K562 (cell line): ENCODE results near the gene LRP1B. TPM values are rescaled to one million over a fixed set of nuclear protein-coding genes. Genes with fewer than 3 reads are reported as not detected.

Experiments used
- ATAC-seq: fragments of 200-7000 bp; cut with Tn5 transposase; 3 replicates; pipeline ENCODE4 v1.9.1; 2020; ENCODE audit warnings: moderate library complexity
- BruUV-seq: library from RNA; stranded (reverse); fragments of 400-500 nt; replicated peaks from 2 replicates; lab custom pipeline; 2021; lab: Mats Ljungman, UMichigan
- CTCF ChIA-PET: fragments of 300-600 bp; formaldehyde crosslinking; extraction: SDS; loops from one replicate; lab custom pipeline; 2021; ENCODE audit warnings: low intra/inter-chr PET ratio; lab: Yijun Ruan, JAX
- POLR2A ChIA-PET: fragments of 300-600, 350-650 bp; sonication (Branson Sonifier 250); formaldehyde crosslinking; extraction: SDS; loops from one replicate; lab custom pipeline; 2021; ENCODE audit warnings: antibody characterized with exemption, inconsistent platforms; lab: Yijun Ruan, JAX
- DNase-seq, 4 experiments: peaks; one replicate each; pipeline versions ENCODE4 v3.0.0 to v3.0.0-alpha.2; 2011 to 2018; ENCODE audit warnings: low spot score in 3 of 4, mixed read lengths in 3 of 4; ENCODE audit errors: extremely low read depth in 1 of 4
- FAIRE-seq: peaks from 2 replicates; lab custom pipeline; 2011; peaks lifted over from hg19 to GRCh38; lab: Jason Lieb, UNC
- H2AFZ ChIP-seq: 2 replicates; pipeline ENCODE4 v1.6.0; 2011; ENCODE audit warnings: low read depth, low read length, control low read depth, inconsistent platforms
- H3K27ac ChIP-seq: fragments of 200-600 bp; 3 replicates; pipeline ENCODE4 v1.8.0; 2011; ENCODE audit warnings: low read depth, mild to moderate bottlenecking, control low read depth, inconsistent platforms, low read length, moderate library complexity, mixed read lengths; ENCODE audit errors: extremely low read depth
- H3K27me3 ChIP-seq, 2 experiments: fragments of 300-600 bp in 1 of 2; 2 replicates in 1 of 2; 3 replicates in 1 of 2; pipeline versions ENCODE4 v1.6.0 to v1.8.0; 2011; ENCODE audit warnings: inconsistent platforms in 2 of 2, low read length in 2 of 2, mild to moderate bottlenecking in 1 of 2, mixed read lengths in 1 of 2, moderate library complexity in 1 of 2; ENCODE audit not compliant: control insufficient read depth in 2 of 2, insufficient read depth in 2 of 2
- H3K36me3 ChIP-seq: fragments of 300-600 bp; 3 replicates; pipeline ENCODE4 v1.8.0; 2011; ENCODE audit warnings: mild to moderate bottlenecking, low read length, inconsistent platforms; ENCODE audit not compliant: control insufficient read depth, insufficient read depth
- H3K4me1 ChIP-seq, 2 experiments: fragments of 200-600 bp in 1 of 2; replicated peaks in 1 of 2; 2 replicates in 1 of 2; 3 replicates in 1 of 2; pipeline versions ENCODE4 v1.5.1 to v1.8.0; 2011; ENCODE audit warnings: inconsistent platforms in 2 of 2, low read length in 2 of 2, mild to moderate bottlenecking in 1 of 2, mixed read lengths in 1 of 2, moderate library complexity in 1 of 2; ENCODE audit not compliant: control insufficient read depth in 2 of 2, insufficient read depth in 2 of 2
- H3K4me2 ChIP-seq: 2 replicates; pipeline ENCODE4 v1.6.1; 2011; ENCODE audit warnings: low read length, control low read depth, inconsistent platforms, mixed read lengths; ENCODE audit not compliant: insufficient read depth
- H3K4me3 ChIP-seq: fragments of 200-600 bp; sonication (generic), shearing (Covaris generic); 2 replicates; pipeline ENCODE4 v1.5.1; 2016; ENCODE audit warnings: control low read depth, inconsistent platforms
- H3K79me2 ChIP-seq: fragments of 200-600 bp; 3 replicates; pipeline ENCODE4 v1.8.0; 2011; ENCODE audit warnings: low read length, inconsistent platforms; ENCODE audit not compliant: control insufficient read depth, insufficient read depth
- H3K9ac ChIP-seq, 2 experiments: 2 replicates each; pipeline versions ENCODE4 v1.6.0 to v1.6.1; 2011; ENCODE audit warnings: low read depth in 2 of 2, low read length in 2 of 2, control low read depth in 1 of 2, inconsistent platforms in 1 of 2, mild to moderate bottlenecking in 1 of 2, mixed read lengths in 1 of 2; ENCODE audit not compliant: insufficient read depth in 1 of 2
- H3K9me1 ChIP-seq: one replicate; pipeline ENCODE4 v1.6.0; 2011; ENCODE audit warnings: inconsistent platforms, mild to moderate bottlenecking, low read length, moderate library complexity; ENCODE audit not compliant: control insufficient read depth, insufficient read depth
- H3K9me3 ChIP-seq: replicated peaks from 2 replicates; pipeline ENCODE4 v1.5.1; 2011; ENCODE audit warnings: low read depth, low read length, inconsistent platforms; ENCODE audit not compliant: control insufficient read depth, insufficient read depth
- H4K20me1 ChIP-seq: replicated peaks from 2 replicates; pipeline ENCODE4 v1.6.1; 2011; ENCODE audit warnings: low read length, inconsistent platforms, mixed read lengths; ENCODE audit not compliant: control insufficient read depth, insufficient read depth
- ARNT ChIP-seq, 2 experiments: fragments of 450-650 bp; IDR thresholded peaks; 2 replicates each; pipeline ENCODE4 v1.6.1; 2016; ENCODE audit warnings: mild to moderate bottlenecking in 1 of 2
- CCNT2 ChIP-seq: IDR thresholded peaks from 2 replicates; pipeline ENCODE4 v1.6.1; 2011; ENCODE audit warnings: borderline replicate concordance, low read depth, mild to moderate bottlenecking, moderate library complexity, mixed read lengths, low read length; ENCODE audit not compliant: insufficient read length; ENCODE audit errors: extremely low read depth
- EP400 ChIP-seq: fragments of 450-650 bp; IDR thresholded peaks from 2 replicates; pipeline ENCODE4 v1.6.1; 2017; ENCODE audit warnings: antibody characterized with exemption, mild to moderate bottlenecking, moderate library complexity
- HSF4 ChIP-seq: fragments of 250-450 bp; sonication (Bioruptor Pico); IDR thresholded peaks from 2 replicates; pipeline ENCODE4 v2.1.2; 2022; ENCODE audit warnings: mild to moderate bottlenecking, moderate library complexity, borderline replicate concordance
- PKNOX1 ChIP-seq: fragments of 450-650 bp; IDR thresholded peaks from 2 replicates; pipeline ENCODE4 v1.6.1; 2016
- POLR2B ChIP-seq: fragments of 450-650 bp; IDR thresholded peaks from 2 replicates; pipeline ENCODE4 v1.6.1; 2018; ENCODE audit warnings: low read depth; ENCODE audit not compliant: partially characterized antibody
- U2AF2 ChIP-seq: fragments of 200-400 bp; formaldehyde crosslinking; optimal IDR thresholded peaks from 2 replicates; pipeline ENCODE3; 2017; ENCODE audit warnings: low read depth, mild to moderate bottlenecking, low read length
- XRCC5 ChIP-seq: fragments of 200-400 bp; formaldehyde crosslinking; IDR thresholded peaks from 2 replicates; pipeline ENCODE4 v1.6.1; 2017; ENCODE audit warnings: low read depth, mild to moderate bottlenecking, low read length
- ZC3H8 ChIP-seq: fragments of 450-650 bp; IDR thresholded peaks from 2 replicates; pipeline ENCODE4 v1.6.1; 2017
- ZFP1 ChIP-seq: fragments of 450-650 bp; formaldehyde crosslinking; IDR thresholded peaks from 2 replicates; pipeline ENCODE4 v1.4.0; 2020; ENCODE audit warnings: mild to moderate bottlenecking, mixed read lengths
- ZFX ChIP-seq: sonication (generic); formaldehyde crosslinking; IDR thresholded peaks from 2 replicates; pipeline ENCODE4 v1.8.0; 2022; ENCODE audit warnings: mild to moderate bottlenecking, missing genetic modification reagents, moderate library complexity
- ZNF174 ChIP-seq: fragments of 250-450 bp; sonication (Bioruptor Pico); IDR thresholded peaks from 2 replicates; pipeline ENCODE4 v1.4.0; 2020; ENCODE audit warnings: mild to moderate bottlenecking
- WGBS: fragments of 100-300 bp; shearing (Covaris generic); methylation state at CpG from one replicate; pipeline ENCODE4 v1.1.6; 2016; ENCODE audit warnings: low coverage, mixed read lengths; ENCODE audit not compliant: insufficient coverage; ENCODE audit errors: missing lambda C conversion rate; 5-methylcytosine and 5-hydroxymethylcytosine counted together
- in situ Hi-C: fragments of 300-500 bp; cut with MboI; formaldehyde crosslinking; loops from 4 replicates; pipeline ENCODE4 v1.15.0; 2018; ENCODE audit warnings: inconsistent platforms, mixed read lengths
- intact Hi-C: fragments of 100-400 bp; cut with micrococcal nuclease; formaldehyde crosslinking; loops from 2 replicates; pipeline ENCODE4 v1.14.2; 2022
- polyA plus RNA-seq, 8 experiments: library from polyadenylated mRNA; depleted of rRNA in 4 of 8; stranded (reverse) in 5 of 8; unstranded in 3 of 8; fragments of >200 nt; fragmentation: Nextera tagmentation in 2 of 8; fragmentation: Illumina TruSeq in 1 of 8; extraction: Ambion mirVana in 2 of 8; extraction: Trizol in 1 of 8; gene quantifications; 2 replicates each; pipeline versions ENCODE4 v1.2.1 to v1.2.3, GENCODE V29; 2011 to 2014; ENCODE audit warnings: inconsistent platforms in 1 of 8, missing spikeins in 1 of 8
- total RNA-seq, 7 experiments: library from RNA; depleted of rRNA in 6 of 7; stranded (reverse); fragments of >200 nt in 6 of 7; fragmentation: Illumina TruSeq in 2 of 7; extraction: Trizol in 2 of 7; gene quantifications; 2 replicates each; pipeline versions ENCODE4 v1.2.1 to v1.2.3, GENCODE V29; 2011 to 2021; ENCODE audit warnings: low replicate concordance in 1 of 7

The LRP1B gene
- total and polyA plus RNA-seq, 9 of the 15 experiments (the other 6 are each of a cell fraction or from before 2014, with no cell fraction given), result not detected

- Histone ChIP-seq H2AFZ (no peak overlapping the region), H3K4me1 (no peaks in the 10 kb centered on the region), H3K79me2 (no peaks in the 10 kb centered on the region), H3K4me2 (no peak overlapping the region), H3K27me3 (no peaks in the 10 kb centered on the region), H3K27ac (no peak overlapping the region), H3K9me3 (no peaks in the 10 kb centered on the region; the same call in 1 of the 2 replicates), H4K20me1 (no peaks in the 10 kb centered on the region), H3K36me3 (no peaks in the 10 kb centered on the region), H3K9ac (no peak overlapping the region), H3K4me3 (no peak overlapping the region), H3K9me1 (no peaks in the 10 kb centered on the region)
- POLR2A ChIA-PET, result no interaction called here
- TF ChIP-seq ZFX (no peak), ZNF174 (CRISPR knock-in tag) (no peak), ARNT (IDR thresholded peaks at IDR 0.05) (no peak), HSF4 (CRISPR knock-in tag) (no peak), XRCC5 (no peak), EP400 (no peak), ZFP1 (CRISPR knock-in tag) (no peak), ZC3H8 (no peak), POLR2B (no peak), U2AF2 (no peak), CCNT2 (no peak), PKNOX1 (no peak)
- intact Hi-C loops (no loop called here), in situ Hi-C loops (no loop called here)
- WGBS, result 0% methylated on average over 3 of the region's 3 CpGs
- DNase-seq (no peak), ATAC-seq (no peak), FAIRE-seq (no peak)
- CTCF ChIA-PET, result no interaction called here
- no TSS peak for BruUV-seq
Observed at GRCh38 chr2:141710589-141711239, 420.1 kb downstream of the LRP1B start.
